ENCODE results near the gene MED27. TPM values are rescaled to one million over a fixed set of nuclear protein-coding genes. Genes with fewer than 3 reads are reported as not detected.

MED27 gene
- total and polyA plus RNA-seq, 2 of the 8 experiments (the other 6 are each of a cell fraction or from before 2014, with no cell fraction given): 29.9 to 56.5 TPM

- TF ChIP-seq EZH2 (IDR thresholded peaks at IDR 0.05; ENCODE audit: low read depth, low read length, severe bottlenecking) (no peak), NANOG (IDR thresholded peaks at IDR 0.05; ENCODE audit: insufficient read depth, low read depth, low read length, poor library complexity, severe bottlenecking) (no peak), USF2 (IDR thresholded peaks at IDR 0.05; ENCODE audit: low read length) (no peak), RBBP5 (IDR thresholded peaks at IDR 0.05; ENCODE audit: borderline replicate concordance, low read depth, low read length) (no peak), PHF8 (conservative IDR thresholded peaks at IDR 0.05; ENCODE audit: low read depth, low read length) (no peak)
These were observed 67.8 kb downstream of the MED27 start (continued) for GRCh38 chr9:132011896-132012295.
